SW 1271 (cell line): ENCODE results near the gene MTAP.

ENCODE experiments used
- DNase-seq, 2 experiments: peaks; one replicate each; lab custom pipeline; 2025; lab: John Stamatoyannopoulos, UW

Gene MTAP

DNA sequence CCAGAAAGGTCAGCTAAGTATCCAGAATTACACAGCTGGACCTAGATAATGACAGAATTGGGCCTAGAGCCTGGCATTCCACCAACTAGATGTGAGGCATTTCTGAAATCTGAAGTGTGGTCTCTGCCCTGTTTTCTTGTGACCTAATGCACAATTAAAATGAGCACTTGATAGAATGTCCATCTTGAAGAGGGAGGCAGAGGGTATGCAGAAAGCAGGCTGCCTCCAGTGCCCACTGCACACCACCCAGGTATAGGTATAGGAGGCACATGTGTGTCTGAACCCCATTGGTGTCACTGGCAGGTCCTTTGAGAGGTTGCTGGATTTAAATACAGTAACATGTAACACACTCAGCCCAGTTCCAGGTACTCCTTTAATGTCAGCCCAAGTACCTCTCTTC, 2.4 kb downstream of the MTAP start:
- DNase-seq = no peak

DNA sequence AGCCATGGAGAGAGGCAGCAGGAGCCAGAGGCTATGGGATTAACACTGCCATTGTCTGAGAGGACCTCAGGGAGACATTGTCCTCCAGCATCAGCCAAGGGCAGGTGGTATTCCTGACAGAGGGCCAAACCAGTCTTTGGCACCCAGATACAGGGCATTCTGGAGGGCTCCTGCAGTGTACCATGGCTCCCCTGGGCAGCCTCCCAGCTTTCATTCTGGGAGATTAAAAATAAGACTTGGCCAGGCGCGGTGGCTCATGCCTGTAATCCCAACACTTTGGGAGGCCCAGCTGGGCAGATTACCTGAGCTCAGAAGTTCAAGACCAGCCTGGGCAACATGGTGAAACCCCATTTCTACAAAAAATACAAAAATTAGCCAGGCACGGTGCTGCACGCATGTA, 4.2 kb downstream of the MTAP start:
- DNase-seq = no peak

- no peak for DNase-seq
Measured at GRCh38 chr9:21810388-21810787, 8.0 kb downstream of the MTAP start.

DNA sequence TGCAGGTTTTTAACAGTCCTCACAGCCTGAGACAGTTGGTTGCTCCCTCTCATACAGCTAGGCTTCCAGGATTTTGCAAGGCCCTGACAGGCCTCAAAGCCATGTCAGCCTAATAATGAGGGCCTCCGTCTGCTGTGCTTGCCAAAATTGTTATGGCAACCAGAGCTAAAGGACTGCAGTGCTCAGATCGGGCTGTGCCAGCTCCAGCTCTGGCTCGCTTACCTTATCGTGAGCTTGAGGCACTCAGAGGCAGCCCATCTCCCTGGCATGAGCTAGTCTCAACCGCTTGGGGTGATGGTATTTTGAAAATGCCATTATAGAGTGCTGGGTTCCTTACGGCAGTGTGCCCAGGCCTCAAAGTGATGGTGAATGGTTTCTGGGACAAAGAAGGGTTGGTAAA, 8.4 kb downstream of the MTAP start:
- no peak for DNase-seq

DNA sequence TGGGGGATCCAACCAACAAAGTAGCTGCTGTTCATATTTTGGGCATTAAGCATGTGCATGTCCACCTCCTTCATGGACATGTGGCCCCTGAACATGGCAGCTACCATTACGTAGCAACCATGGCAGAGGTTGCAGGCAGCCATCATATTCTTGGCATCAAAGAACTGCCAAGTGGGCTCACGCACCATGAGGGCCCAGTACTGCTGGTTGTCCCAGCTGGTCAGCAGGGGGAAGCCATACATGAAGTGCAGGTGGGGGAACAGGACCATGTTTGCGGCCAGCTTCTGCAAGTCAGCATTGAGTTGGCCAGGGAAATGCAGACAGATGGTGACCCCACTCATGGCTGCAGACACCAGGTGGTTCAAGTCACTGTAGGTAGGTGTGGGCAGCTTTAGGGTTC, 9.5 kb downstream of the MTAP start:
- no peak for DNase-seq

DNA sequence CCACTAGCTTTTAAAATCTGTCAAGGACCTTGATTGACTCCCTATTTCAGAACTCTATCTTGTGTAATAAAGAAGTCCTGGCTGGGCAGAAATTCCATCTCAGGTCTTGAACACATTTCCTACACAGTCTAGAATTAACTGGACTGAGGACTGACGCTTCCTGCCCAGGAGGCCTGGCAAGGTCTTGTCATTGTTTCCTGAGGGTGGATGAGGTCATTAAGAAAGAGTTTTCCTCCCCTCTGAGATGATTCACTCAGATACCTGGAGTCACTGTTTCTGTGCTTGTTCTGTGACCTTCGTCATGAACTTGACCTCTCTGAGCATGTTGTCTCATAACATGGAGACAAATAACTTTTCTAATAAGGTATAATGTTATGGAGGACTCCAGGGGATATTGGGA, 10.0 kb downstream of the MTAP start:
- no peak for DNase-seq

GRCh38 chr9:21812946-21813568, 10.6 kb downstream of the MTAP start:
- DNase-seq = peak in 1 of 2 experiments; percentile 9

DNA sequence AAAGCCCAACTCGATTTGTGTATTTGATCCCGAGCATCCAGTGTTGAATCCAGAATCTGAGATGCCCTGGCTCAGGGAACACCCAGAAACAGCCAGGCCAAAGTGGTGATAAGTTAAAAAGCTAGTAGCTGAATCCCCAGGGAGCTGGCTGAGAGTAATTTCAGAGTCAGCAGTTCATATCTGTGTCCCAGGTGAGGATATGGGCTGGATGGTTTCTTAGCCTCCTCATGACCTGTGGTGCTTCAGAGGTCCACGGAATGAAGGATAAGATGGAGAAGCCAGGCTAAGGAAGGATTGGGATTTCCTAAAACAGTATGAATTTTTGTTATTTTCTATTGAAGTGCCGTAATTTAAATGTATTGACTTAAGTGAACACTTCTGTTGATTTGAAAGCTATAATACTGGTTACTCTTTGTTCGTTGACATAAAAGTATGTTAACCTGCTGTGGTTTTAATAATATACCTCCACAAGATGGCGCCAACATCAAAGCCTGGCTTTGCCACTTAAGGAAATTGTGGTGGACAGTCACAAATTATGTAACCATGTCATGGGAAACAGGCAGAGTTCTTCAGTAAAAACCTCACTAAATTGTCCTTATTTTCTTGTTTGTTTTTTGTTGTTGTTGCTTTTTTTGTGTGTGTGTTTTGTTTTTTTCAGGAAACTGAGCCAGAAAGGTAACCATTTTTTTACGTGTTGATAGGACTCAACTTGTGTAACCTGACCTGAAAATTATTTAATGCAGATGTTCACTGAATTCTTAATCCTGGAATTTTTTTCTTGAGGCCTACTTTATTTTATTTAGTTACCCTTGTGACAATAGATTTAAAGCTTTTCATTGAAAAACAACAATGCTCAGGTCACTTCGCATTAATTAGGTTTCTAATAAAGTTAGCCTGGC, 11.4 kb downstream of the MTAP start:
- peak in 1 of 2 experiments; percentile 10 for DNase-seq

DNA sequence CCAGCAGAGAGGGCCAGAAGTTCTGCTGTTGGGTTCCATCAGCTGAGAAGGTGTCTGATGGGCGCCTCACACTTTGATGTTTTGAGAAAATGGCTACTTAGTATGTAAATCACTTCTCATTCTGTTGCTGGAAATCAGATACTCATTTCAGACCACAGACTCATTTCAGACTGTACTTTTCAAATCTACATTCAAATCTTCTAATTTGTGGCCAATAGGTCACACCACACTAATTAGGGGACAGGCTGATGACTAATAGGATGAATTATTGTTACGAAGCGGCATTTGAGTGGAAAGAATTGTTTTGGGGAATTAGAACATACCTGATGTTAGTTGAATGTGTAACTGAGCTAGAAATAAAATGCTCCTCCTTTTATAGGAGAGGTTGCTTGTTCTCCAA, 13.2 kb downstream of the MTAP start:
- no peak for DNase-seq

DNA sequence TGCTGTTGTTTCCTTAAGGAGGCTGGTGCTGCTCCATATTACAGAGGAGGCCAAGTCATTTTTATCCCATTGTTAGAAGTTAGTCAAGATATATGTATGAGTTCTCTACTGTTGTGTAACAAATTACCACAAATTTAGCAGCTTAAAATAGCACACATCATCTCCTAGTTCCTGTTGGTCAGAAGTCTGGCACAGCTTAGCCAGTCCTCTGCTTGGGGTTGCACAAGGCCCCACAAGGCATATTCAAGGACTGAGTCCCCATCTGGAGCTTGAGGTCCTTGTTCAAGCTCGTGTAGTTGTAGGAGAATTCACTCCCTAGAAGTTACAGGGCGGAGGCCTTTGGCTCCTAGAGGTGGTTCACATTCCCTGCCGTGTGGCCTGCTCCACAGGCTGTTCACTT, 14.7 kb downstream of the MTAP start:
- DNase-seq = no peak

GRCh38 chr9:21825637-21826036, 23.2 kb downstream of the MTAP start:
- DNase-seq = no peak

GRCh38 chr9:21828853-21829410, 26.5 kb downstream of the MTAP start:
- DNase-seq = no peak

GRCh38 chr9:21830589-21830988, 28.2 kb downstream of the MTAP start:
- no peak for DNase-seq

- DNase-seq = peak in 1 of 2 experiments; percentile 51
Measured at GRCh38 chr9:21831841-21832509, 29.5 kb downstream of the MTAP start.

- no peak for DNase-seq
Measured at GRCh38 chr9:21833090-21833801, 30.8 kb downstream of the MTAP start.

- DNase-seq = no peak
Measured at GRCh38 chr9:21835121-21835520, 32.7 kb downstream of the MTAP start.

GRCh38 chr9:21836437-21837161, 34.2 kb downstream of the MTAP start:
- peak; percentile 61 to 87 for DNase-seq

GRCh38 chr9:21837501-21837900, 35.1 kb downstream of the MTAP start:
- DNase-seq = no peak

DNA sequence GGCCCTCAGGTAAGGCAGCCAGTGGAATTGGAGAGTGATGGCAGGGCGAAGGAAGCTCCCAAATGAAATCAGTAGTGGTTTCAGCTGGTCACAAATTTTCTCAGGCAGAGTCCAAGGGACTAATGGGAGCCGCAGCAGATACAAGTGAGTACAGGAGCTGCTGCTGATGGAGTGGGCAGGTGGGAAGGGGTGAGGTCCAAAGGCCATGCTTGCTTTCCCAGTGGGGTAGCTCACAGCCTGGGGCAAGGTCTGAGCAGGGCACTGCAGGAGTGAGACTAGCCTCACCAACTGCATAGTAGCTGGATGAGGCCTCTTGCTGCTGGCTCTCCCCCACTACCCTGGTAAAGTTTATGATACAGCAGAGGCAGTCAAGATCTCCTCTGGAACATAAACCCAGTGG, 38.2 kb downstream of the MTAP start:
- no peak for DNase-seq

- DNase-seq = no peak
Measured at GRCh38 chr9:21841133-21841532, 38.7 kb downstream of the MTAP start.

DNA sequence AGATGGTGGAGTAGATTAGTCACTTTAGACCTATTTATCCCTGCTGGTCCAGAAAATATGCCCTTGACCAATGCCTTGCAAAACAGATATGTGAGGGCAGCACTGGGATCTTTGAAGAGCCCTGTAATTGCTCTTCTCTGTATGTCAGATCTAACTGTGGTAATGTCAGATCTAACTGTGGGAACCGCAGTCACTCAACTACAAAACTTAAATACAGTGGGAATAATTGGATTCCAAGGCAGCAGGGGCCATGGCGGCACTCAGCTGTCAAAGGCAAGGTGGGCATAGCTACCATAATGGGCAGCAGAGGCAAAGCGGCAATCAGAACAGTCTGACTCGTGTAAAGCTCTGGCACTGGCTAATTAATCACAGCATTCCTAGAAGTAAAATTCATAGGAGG, 46.2 kb downstream of the MTAP start:
- no peak for DNase-seq
